WTC11 (cell line): Measurements from ENCODE around the gene ADGRL3. TPM values are rescaled to one million over a fixed set of nuclear protein-coding genes. Genes with fewer than 3 reads are reported as not detected.

ENCODE experiments used
- ATAC-seq: fragments of 200-7000 bp; cut with Tn5 transposase; 2 replicates; pipeline ENCODE4 v1.10.0; 2021; ENCODE audit warnings: mild to moderate bottlenecking, moderate library complexity
- CTCF ChIA-PET: fragments of 300-600 bp; sonication (Branson Sonifier 250); formaldehyde crosslinking; loops from one replicate; lab custom pipeline; 2021; ENCODE audit warnings: antibody characterized with exemption; lab: Charles Lee
- POLR2A ChIA-PET: fragments of 350-600 bp; sonication (Branson Sonifier 250); formaldehyde crosslinking; loops from one replicate; lab custom pipeline; 2021; ENCODE audit warnings: antibody characterized with exemption; lab: Charles Lee
- DNase-seq: peaks from one replicate; pipeline ENCODE4 v3.0.0; 2021; ENCODE audit warnings: low spot score
- H3K27ac Mint-ChIP-seq: 2 replicates; pipeline ENCODE4 v1.8.0; 2021; ENCODE audit warnings: mixed read lengths
- H3K27me3 Mint-ChIP-seq: 2 replicates; pipeline ENCODE4 v1.8.0; 2021; ENCODE audit warnings: low read depth, mild to moderate bottlenecking, moderate library complexity, mixed read lengths
- H3K36me3 Mint-ChIP-seq: 2 replicates; pipeline ENCODE4 v1.8.0; 2021; ENCODE audit warnings: mixed read lengths
- H3K4me1 Mint-ChIP-seq: 2 replicates; pipeline ENCODE4 v1.8.0; 2022; ENCODE audit warnings: mixed read lengths
- H3K4me3 Mint-ChIP-seq: 2 replicates; pipeline ENCODE4 v1.8.0; 2021; ENCODE audit warnings: mild to moderate bottlenecking, moderate library complexity, mixed read lengths
- H3K9me3 Mint-ChIP-seq: 2 replicates; pipeline ENCODE4 v1.8.0; 2021; ENCODE audit warnings: mixed read lengths
- AFF4 ChIP-seq: sonication (generic); formaldehyde crosslinking; IDR thresholded peaks from 2 replicates; pipeline ENCODE4 v1.8.1; 2023; ENCODE audit warnings: mild to moderate bottlenecking, missing genetic modification reagents, borderline replicate concordance
- CREM ChIP-seq: sonication (generic); formaldehyde crosslinking; IDR thresholded peaks from 2 replicates; pipeline ENCODE4 v1.8.1; 2022; ENCODE audit warnings: mild to moderate bottlenecking, missing genetic modification reagents, moderate library complexity
- EMX1 ChIP-seq: fragments of 250-450 bp; sonication (Bioruptor Pico); IDR thresholded peaks from 2 replicates; pipeline ENCODE4 v1.8.0; 2021; ENCODE audit warnings: mild to moderate bottlenecking
- ESRRA ChIP-seq: sonication (generic); formaldehyde crosslinking; IDR thresholded peaks from 2 replicates; pipeline ENCODE4 v1.8.1; 2022; ENCODE audit warnings: mild to moderate bottlenecking, missing genetic modification reagents, borderline replicate concordance
- GABPB1 ChIP-seq: sonication (generic); formaldehyde crosslinking; IDR thresholded peaks from 2 replicates; pipeline ENCODE4 v1.8.1; 2023; ENCODE audit warnings: mild to moderate bottlenecking, missing genetic modification reagents
- HMGA2 ChIP-seq: fragments of 250-450 bp; sonication (Bioruptor Pico); IDR thresholded peaks from 2 replicates; pipeline ENCODE4 v1.4.0; 2021; ENCODE audit warnings: mild to moderate bottlenecking, moderate library complexity
- NFYB ChIP-seq: sonication (generic); formaldehyde crosslinking; conservative IDR thresholded peaks from 2 replicates; pipeline ENCODE4 v1.8.0; 2022; ENCODE audit warnings: low read depth, missing genetic modification reagents
- NR2C2 ChIP-seq: sonication (generic); formaldehyde crosslinking; IDR thresholded peaks from 2 replicates; pipeline ENCODE4 v1.8.0; 2022; ENCODE audit warnings: mild to moderate bottlenecking, missing genetic modification reagents
- PRDM15 ChIP-seq: sonication (generic); formaldehyde crosslinking; IDR thresholded peaks from 2 replicates; pipeline ENCODE4 v1.8.0; 2022; ENCODE audit warnings: missing genetic modification reagents
- PRRX2 ChIP-seq: fragments of 250-450 bp; sonication (Bioruptor Pico); IDR thresholded peaks from 2 replicates; pipeline ENCODE4 v1.8.0; 2021; ENCODE audit warnings: mild to moderate bottlenecking
- TCF7 ChIP-seq: sonication (generic); formaldehyde crosslinking; IDR thresholded peaks from 2 replicates; pipeline ENCODE4 v1.8.0; 2022; ENCODE audit warnings: mild to moderate bottlenecking, low read depth, missing genetic modification reagents, moderate library complexity
- TEAD1 ChIP-seq: sonication (generic); formaldehyde crosslinking; IDR thresholded peaks from 2 replicates; pipeline ENCODE4 v1.8.0; 2022; ENCODE audit warnings: mild to moderate bottlenecking, missing genetic modification reagents
- TP53 ChIP-seq: sonication (generic); formaldehyde crosslinking; IDR thresholded peaks from 2 replicates; pipeline ENCODE4 v1.8.1; 2023; ENCODE audit warnings: mild to moderate bottlenecking, missing genetic modification reagents
- total RNA-seq: library from RNA; stranded (reverse); gene quantifications from 3 replicates; pipeline ENCODE4 v1.2.3, GENCODE V29; 2021
- TF ChIP-seq, protein P1 (sequence below): sonication (generic); formaldehyde crosslinking; IDR thresholded peaks from 2 replicates; pipeline ENCODE4 v1.8.0; 2023; ENCODE audit warnings: mild to moderate bottlenecking, missing genetic modification reagents
- TF ChIP-seq, protein P2 (sequence below): fragments of 250-450 bp; sonication (Bioruptor Pico); conservative IDR thresholded peaks from 2 replicates; pipeline ENCODE4 v1.9.0; 2021; ENCODE audit warnings: mild to moderate bottlenecking
- TF ChIP-seq, protein P3 (sequence below): sonication (generic); formaldehyde crosslinking; conservative IDR thresholded peaks from 2 replicates; pipeline ENCODE4 v1.8.1; 2023; ENCODE audit warnings: mild to moderate bottlenecking, low read depth, missing genetic modification reagents, moderate library complexity
- TF ChIP-seq, protein P4 (sequence below): sonication (generic); formaldehyde crosslinking; IDR thresholded peaks from 2 replicates; pipeline ENCODE4 v1.8.1; 2023; ENCODE audit warnings: mild to moderate bottlenecking, missing genetic modification reagents, moderate library complexity

The ADGRL3 gene
- total RNA-seq, 1 experiment from 2014 or later: 8.7 TPM

GRCh38 chr4:61243962-61244361 lies 43.8 kb downstream of the ADGRL3 start:
- TF ChIP-seq, protein P1, sequence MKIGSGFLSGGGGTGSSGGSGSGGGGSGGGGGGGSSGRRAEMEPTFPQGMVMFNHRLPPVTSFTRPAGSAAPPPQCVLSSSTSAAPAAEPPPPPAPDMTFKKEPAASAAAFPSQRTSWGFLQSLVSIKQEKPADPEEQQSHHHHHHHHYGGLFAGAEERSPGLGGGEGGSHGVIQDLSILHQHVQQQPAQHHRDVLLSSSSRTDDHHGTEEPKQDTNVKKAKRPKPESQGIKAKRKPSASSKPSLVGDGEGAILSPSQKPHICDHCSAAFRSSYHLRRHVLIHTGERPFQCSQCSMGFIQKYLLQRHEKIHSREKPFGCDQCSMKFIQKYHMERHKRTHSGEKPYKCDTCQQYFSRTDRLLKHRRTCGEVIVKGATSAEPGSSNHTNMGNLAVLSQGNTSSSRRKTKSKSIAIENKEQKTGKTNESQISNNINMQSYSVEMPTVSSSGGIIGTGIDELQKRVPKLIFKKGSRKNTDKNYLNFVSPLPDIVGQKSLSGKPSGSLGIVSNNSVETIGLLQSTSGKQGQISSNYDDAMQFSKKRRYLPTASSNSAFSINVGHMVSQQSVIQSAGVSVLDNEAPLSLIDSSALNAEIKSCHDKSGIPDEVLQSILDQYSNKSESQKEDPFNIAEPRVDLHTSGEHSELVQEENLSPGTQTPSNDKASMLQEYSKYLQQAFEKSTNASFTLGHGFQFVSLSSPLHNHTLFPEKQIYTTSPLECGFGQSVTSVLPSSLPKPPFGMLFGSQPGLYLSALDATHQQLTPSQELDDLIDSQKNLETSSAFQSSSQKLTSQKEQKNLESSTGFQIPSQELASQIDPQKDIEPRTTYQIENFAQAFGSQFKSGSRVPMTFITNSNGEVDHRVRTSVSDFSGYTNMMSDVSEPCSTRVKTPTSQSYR (CRISPR knock-in tag): no peak
- TF ChIP-seq, protein P2, sequence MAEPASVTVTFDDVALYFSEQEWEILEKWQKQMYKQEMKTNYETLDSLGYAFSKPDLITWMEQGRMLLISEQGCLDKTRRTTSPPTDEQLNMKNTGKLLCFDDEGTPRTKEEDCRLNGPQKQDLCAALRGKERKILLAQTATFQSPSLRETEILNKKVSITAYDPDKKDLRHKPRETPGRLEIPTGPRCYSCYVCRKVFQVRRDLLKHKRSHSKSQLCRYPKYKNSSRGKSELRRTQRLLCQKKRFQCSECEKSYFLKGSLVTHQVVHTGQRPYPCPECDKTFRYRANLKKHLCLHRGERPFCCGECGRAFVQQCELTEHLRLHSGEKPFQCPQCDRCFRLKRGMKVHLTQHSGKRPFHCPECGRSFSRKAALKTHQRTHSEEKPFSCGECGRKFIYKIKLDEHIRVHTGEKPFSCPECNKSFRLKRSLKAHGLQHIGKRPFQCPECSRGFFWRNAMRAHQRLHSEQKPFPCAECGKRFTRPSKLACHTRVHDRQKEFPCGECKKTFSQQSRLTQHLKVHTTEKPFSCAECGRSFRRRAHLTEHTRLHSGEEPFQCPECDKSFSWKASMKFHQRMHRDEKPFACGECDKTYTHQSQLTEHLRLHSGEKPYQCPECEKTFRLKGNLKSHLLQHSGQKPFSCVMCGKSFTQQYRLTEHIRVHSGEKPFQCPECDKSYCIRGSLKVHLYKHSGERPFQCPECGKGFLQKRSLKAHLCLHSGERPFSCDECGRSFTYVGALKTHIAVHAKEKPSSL (CRISPR knock-in tag): no peak
- TF ChIP-seq TEAD1 (CRISPR knock-in tag) (no peak), CREM (CRISPR knock-in tag) (no peak), NR2C2 (CRISPR knock-in tag) (no peak), GABPB1 (CRISPR knock-in tag) (no peak), EMX1 (no peak), AFF4 (no peak), PRDM15 (CRISPR knock-in tag) (no peak), ESRRA (CRISPR knock-in tag) (no peak), TP53 (CRISPR knock-in tag) (no peak), PRRX2 (no peak), NFYB (CRISPR knock-in tag) (no peak), TCF7 (CRISPR knock-in tag) (no peak), HMGA2 (CRISPR knock-in tag) (no peak)
- TF ChIP-seq, protein P3, sequence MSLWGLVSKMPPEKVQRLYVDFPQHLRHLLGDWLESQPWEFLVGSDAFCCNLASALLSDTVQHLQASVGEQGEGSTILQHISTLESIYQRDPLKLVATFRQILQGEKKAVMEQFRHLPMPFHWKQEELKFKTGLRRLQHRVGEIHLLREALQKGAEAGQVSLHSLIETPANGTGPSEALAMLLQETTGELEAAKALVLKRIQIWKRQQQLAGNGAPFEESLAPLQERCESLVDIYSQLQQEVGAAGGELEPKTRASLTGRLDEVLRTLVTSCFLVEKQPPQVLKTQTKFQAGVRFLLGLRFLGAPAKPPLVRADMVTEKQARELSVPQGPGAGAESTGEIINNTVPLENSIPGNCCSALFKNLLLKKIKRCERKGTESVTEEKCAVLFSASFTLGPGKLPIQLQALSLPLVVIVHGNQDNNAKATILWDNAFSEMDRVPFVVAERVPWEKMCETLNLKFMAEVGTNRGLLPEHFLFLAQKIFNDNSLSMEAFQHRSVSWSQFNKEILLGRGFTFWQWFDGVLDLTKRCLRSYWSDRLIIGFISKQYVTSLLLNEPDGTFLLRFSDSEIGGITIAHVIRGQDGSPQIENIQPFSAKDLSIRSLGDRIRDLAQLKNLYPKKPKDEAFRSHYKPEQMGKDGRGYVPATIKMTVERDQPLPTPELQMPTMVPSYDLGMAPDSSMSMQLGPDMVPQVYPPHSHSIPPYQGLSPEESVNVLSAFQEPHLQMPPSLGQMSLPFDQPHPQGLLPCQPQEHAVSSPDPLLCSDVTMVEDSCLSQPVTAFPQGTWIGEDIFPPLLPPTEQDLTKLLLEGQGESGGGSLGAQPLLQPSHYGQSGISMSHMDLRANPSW (CRISPR knock-in tag): no peak
- TF ChIP-seq, protein P4, sequence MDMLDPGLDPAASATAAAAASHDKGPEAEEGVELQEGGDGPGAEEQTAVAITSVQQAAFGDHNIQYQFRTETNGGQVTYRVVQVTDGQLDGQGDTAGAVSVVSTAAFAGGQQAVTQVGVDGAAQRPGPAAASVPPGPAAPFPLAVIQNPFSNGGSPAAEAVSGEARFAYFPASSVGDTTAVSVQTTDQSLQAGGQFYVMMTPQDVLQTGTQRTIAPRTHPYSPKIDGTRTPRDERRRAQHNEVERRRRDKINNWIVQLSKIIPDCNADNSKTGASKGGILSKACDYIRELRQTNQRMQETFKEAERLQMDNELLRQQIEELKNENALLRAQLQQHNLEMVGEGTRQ (CRISPR knock-in tag): no peak
- CTCF ChIA-PET: no interaction called here
- ATAC-seq (no peak), DNase-seq (no peak)
- no peaks in the 10 kb centered on the region for H3K9me3 Mint-ChIP-seq
- POLR2A ChIA-PET: no interaction called here
- no peak overlapping the region for H3K4me3 Mint-ChIP-seq
- H3K27me3 Mint-ChIP-seq: no peaks in the 10 kb centered on the region
- H3K4me1 Mint-ChIP-seq: peaks cover 29% of the 10 kb centered on the region
- no peaks in the 10 kb centered on the region for H3K36me3 Mint-ChIP-seq
- H3K27ac Mint-ChIP-seq: no peak overlapping the region
